MCF 10A (cell line): ENCODE data around the gene RIPOR2. TPM values are rescaled to one million over a fixed set of nuclear protein-coding genes. Genes with fewer than 3 reads are reported as not detected.

ENCODE experiments used
- BruUV-seq: library from RNA; stranded (reverse); fragments of 400-500 nt; replicated peaks from 2 replicates; lab custom pipeline; 2021; lab: Mats Ljungman, UMichigan
- CTCF ChIA-PET: fragments of 300-600 bp; sonication (Branson Sonifier 250); formaldehyde crosslinking; extraction: SDS; loops from one replicate; lab custom pipeline; 2021; ENCODE audit warnings: antibody characterized with exemption, inconsistent platforms; lab: Yijun Ruan, JAX
- POLR2A ChIA-PET: fragments of 300-600, 350-650 bp; sonication (Branson Sonifier 250); formaldehyde crosslinking; extraction: SDS; loops from one replicate; lab custom pipeline; 2020; ENCODE audit warnings: antibody characterized with exemption, inconsistent platforms; lab: Yijun Ruan, JAX
- DNase-seq: peaks from one replicate; pipeline ENCODE4 v3.0.0-alpha.2; 2018; ENCODE audit not compliant: unreplicated experiment
- H3K27ac Mint-ChIP-seq: one replicate; pipeline ENCODE4 v1.8.0; 2022; ENCODE audit warnings: mild to moderate bottlenecking, low read depth, mixed read lengths; ENCODE audit not compliant: unreplicated experiment
- H3K27me3 Mint-ChIP-seq: one replicate; pipeline ENCODE4 v1.8.0; 2022; ENCODE audit warnings: mixed read lengths; ENCODE audit not compliant: insufficient read depth, unreplicated experiment
- H3K36me3 Mint-ChIP-seq: one replicate; pipeline ENCODE4 v1.8.0; 2022; ENCODE audit warnings: mild to moderate bottlenecking, moderate library complexity, mixed read lengths; ENCODE audit not compliant: insufficient read depth, unreplicated experiment
- H3K4me1 Mint-ChIP-seq: one replicate; pipeline ENCODE4 v1.8.0; 2022; ENCODE audit warnings: mixed read lengths; ENCODE audit not compliant: insufficient read depth, unreplicated experiment
- H3K4me3 Mint-ChIP-seq: one replicate; pipeline ENCODE4 v1.8.0; 2022; ENCODE audit warnings: mild to moderate bottlenecking, moderate library complexity, mixed read lengths; ENCODE audit not compliant: unreplicated experiment
- H3K9me3 Mint-ChIP-seq: one replicate; pipeline ENCODE4 v1.8.0; 2022; ENCODE audit warnings: mixed read lengths; ENCODE audit not compliant: unreplicated experiment
- intact Hi-C: fragments of 100-400 bp; cut with micrococcal nuclease; formaldehyde crosslinking; loops from 2 replicates; pipeline ENCODE4 v1.14.1; 2022
- total RNA-seq: library from RNA; stranded (reverse); gene quantifications from 2 replicates; pipeline ENCODE4 v1.2.3, GENCODE V29; 2022
- TF ChIP-seq, protein P1 (sequence below): fragments of 200-600 bp; IDR thresholded peaks from one replicate; pipeline ENCODE4 v1.8.0; 2022; ENCODE audit warnings: antibody characterized with exemption, mild to moderate bottlenecking; ENCODE audit not compliant: unreplicated experiment

The RIPOR2 gene
- total RNA-seq, 1 experiment from 2014 or later, result 4.9 TPM

GRCh38 chr6:24933868-24934401 is 1.8 kb downstream of the RIPOR2 start:
- ChIA-PET POLR2A (interaction anchor here (0.6 to 0.8 kb wide), 3 partner anchors 33 to 49 kb away, joined by 3 read pairs; no protein-coding TSS in a partner anchor), CTCF (interaction anchor here (0.6 to 1.5 kb wide), 6 partner anchors 10 to 84 kb away, joined by 3 to 5 read pairs (median 4); no protein-coding TSS in a partner anchor)
- TF ChIP-seq, protein P1, sequence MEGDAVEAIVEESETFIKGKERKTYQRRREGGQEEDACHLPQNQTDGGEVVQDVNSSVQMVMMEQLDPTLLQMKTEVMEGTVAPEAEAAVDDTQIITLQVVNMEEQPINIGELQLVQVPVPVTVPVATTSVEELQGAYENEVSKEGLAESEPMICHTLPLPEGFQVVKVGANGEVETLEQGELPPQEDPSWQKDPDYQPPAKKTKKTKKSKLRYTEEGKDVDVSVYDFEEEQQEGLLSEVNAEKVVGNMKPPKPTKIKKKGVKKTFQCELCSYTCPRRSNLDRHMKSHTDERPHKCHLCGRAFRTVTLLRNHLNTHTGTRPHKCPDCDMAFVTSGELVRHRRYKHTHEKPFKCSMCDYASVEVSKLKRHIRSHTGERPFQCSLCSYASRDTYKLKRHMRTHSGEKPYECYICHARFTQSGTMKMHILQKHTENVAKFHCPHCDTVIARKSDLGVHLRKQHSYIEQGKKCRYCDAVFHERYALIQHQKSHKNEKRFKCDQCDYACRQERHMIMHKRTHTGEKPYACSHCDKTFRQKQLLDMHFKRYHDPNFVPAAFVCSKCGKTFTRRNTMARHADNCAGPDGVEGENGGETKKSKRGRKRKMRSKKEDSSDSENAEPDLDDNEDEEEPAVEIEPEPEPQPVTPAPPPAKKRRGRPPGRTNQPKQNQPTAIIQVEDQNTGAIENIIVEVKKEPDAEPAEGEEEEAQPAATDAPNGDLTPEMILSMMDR, result peak; percentile 34
- Mint-ChIP-seq H3K27ac (no peak overlapping the region), H3K36me3 (no peaks in the 10 kb centered on the region), H3K4me3 (no peak overlapping the region), H3K4me1 (peaks cover 15% of the 10 kb centered on the region), H3K27me3 (no peaks in the 10 kb centered on the region), H3K9me3 (no peaks in the 10 kb centered on the region)
- BruUV-seq, result no TSS peak
- DNase-seq, result peak; percentile 38
- intact Hi-C loops, result no loop called here

- H3K27me3 Mint-ChIP-seq, result no peaks in the 10 kb centered on the region
- POLR2A ChIA-PET, result interaction anchor here (0.8 kb wide), 1 partner anchor 34 kb away, joined by 3 read pairs; no protein-coding TSS in a partner anchor
- BruUV-seq, result no TSS peak
- no peak overlapping the region for H3K27ac Mint-ChIP-seq
- no peaks in the 10 kb centered on the region for H3K36me3 Mint-ChIP-seq
- intact Hi-C loops, result no loop called here
- CTCF ChIA-PET, result interaction anchor here (1.5 kb wide), 2 partner anchors 11 to 33 kb away, joined by 3 to 5 read pairs; no protein-coding TSS in a partner anchor
- H3K4me1 Mint-ChIP-seq, result peaks cover 15% of the 10 kb centered on the region
- TF ChIP-seq, protein P1, result no peak
- no peak overlapping the region for H3K4me3 Mint-ChIP-seq
- H3K9me3 Mint-ChIP-seq, result no peaks in the 10 kb centered on the region
- no peak for DNase-seq
These were observed 2.5 kb downstream of the RIPOR2 start for GRCh38 chr6:24933266-24933665.

GRCh38 chr6:24932832-24933231 is 2.9 kb downstream of the RIPOR2 start:
- ChIA-PET CTCF (no interaction called here), POLR2A (no interaction called here)
- no peaks in the 10 kb centered on the region for H3K36me3 Mint-ChIP-seq
- no peaks in the 10 kb centered on the region for H3K27me3 Mint-ChIP-seq
- DNase-seq, result no peak
- no peak overlapping the region for H3K27ac Mint-ChIP-seq
- BruUV-seq, result no TSS peak
- intact Hi-C loops, result no loop called here
- TF ChIP-seq, protein P1, result no peak
- no peaks in the 10 kb centered on the region for H3K9me3 Mint-ChIP-seq
- peaks cover 15% of the 10 kb centered on the region for H3K4me1 Mint-ChIP-seq
- H3K4me3 Mint-ChIP-seq, result no peak overlapping the region

DNA sequence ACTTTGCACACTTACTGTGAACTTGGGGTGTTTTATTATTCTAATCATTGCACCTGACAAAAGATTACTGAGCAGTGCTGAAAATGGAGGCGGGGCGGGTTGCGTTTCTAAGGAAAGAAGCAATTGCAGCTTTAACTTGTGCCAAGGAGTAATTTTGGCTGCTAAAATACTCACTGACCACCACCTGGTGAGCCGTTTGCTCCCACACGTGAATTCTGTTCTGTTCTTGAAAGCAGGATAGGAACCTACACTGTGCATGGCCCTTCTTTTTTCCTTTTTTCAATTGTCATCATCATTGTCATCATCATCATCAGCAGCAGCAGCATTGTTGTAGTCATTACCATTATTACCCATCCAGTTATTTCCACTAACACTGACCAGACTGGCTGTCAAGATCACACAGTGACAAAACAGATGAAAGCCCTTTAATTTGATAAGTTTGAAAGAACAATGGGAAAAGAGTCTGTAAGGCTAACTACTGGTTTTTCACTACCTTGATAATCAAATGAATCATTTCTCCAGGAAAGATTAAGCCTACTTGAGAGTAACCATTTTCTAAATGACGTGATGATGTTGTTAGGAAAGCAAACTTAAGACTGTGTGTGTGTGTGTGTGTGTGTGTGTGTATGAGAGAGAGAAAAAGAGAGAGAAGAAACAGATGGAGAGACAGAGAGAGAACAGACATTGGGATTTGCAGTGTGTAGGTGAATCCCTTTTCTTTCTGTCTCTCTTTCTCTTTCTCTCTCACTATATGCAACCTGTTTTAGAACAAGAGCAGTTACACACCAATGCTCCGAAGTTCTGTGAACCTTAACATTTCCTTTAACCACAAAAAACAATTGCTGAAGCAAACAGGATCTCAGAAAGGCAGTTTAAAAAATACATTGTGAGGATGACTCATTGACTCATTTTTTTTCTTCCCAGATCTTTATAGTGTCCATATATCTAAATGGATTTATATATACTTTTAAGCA is 3.8 kb downstream of the RIPOR2 start:
- no peaks in the 10 kb centered on the region for H3K27me3 Mint-ChIP-seq
- POLR2A ChIA-PET, result no interaction called here
- peak; percentile 34 for DNase-seq
- intact Hi-C loops, result no loop called here
- H3K4me1 Mint-ChIP-seq, result peaks cover 22% of the 10 kb centered on the region
- TF ChIP-seq, protein P1, result no peak
- CTCF ChIA-PET, result no interaction called here
- no peaks in the 10 kb centered on the region for H3K36me3 Mint-ChIP-seq
- no peak overlapping the region for H3K4me3 Mint-ChIP-seq
- no TSS peak for BruUV-seq
- no peak overlapping the region for H3K27ac Mint-ChIP-seq
- peaks cover 7% of the 10 kb centered on the region for H3K9me3 Mint-ChIP-seq
